Effector memory CD4-positive, alpha-beta T cell (primary cell): ENCODE results near the gene CAPN9.

Experiments
- DNase-seq, 3 donors: peaks; one replicate each; pipeline ENCODE4 v3.0.0-alpha.2; 2020
- H3K27ac ChIP-seq: 2 replicates; pipeline ENCODE4 v1.7.0; 2013; ENCODE audit warnings: mild to moderate bottlenecking, low read length, moderate library complexity; ENCODE audit not compliant: insufficient read depth, poor library complexity, severe bottlenecking
- H3K27me3 ChIP-seq: replicated peaks from 2 replicates; pipeline ENCODE4 v1.7.0; 2013; ENCODE audit warnings: mild to moderate bottlenecking, low read length; ENCODE audit not compliant: insufficient read depth, control insufficient read depth, poor library complexity, severe bottlenecking
- H3K36me3 ChIP-seq: 2 replicates; pipeline ENCODE4 v1.7.0; 2013; ENCODE audit warnings: mild to moderate bottlenecking, low read length, moderate library complexity; ENCODE audit not compliant: control insufficient read depth, insufficient read depth
- H3K4me1 ChIP-seq: 2 replicates; pipeline ENCODE4 v1.7.0; 2013; ENCODE audit warnings: low read length, mild to moderate bottlenecking; ENCODE audit not compliant: control insufficient read depth, insufficient read depth, poor library complexity, severe bottlenecking
- H3K4me3 ChIP-seq: 2 replicates; pipeline ENCODE4 v1.7.0; 2013; ENCODE audit warnings: low read length, low read depth, mild to moderate bottlenecking; ENCODE audit not compliant: insufficient read depth, poor library complexity, severe bottlenecking
- H3K9me3 ChIP-seq: 2 replicates; pipeline ENCODE4 v1.7.0; 2013; ENCODE audit warnings: mild to moderate bottlenecking, low read length, moderate library complexity; ENCODE audit not compliant: control insufficient read depth

The CAPN9 gene

GRCh38 chr1:230725256-230726012, 21.8 kb upstream of the CAPN9 start:
- Histone ChIP-seq H3K36me3 (no peaks in the 10 kb centered on the region), H3K27me3 (peaks cover 5% of the 10 kb centered on the region), H3K4me1 (no peaks in the 10 kb centered on the region), H3K4me3 (no peak overlapping the region), H3K9me3 (no peaks in the 10 kb centered on the region), H3K27ac (no peak overlapping the region)
- DNase-seq = no peak

- H3K27ac ChIP-seq = no peak overlapping the region
Observed at GRCh38 chr1:230728710-230729392, 18.3 kb upstream of the CAPN9 start.

GRCh38 chr1:230730977-230731376, 16.2 kb upstream of the CAPN9 start:
- peaks cover 4% of the 10 kb centered on the region for H3K27me3 ChIP-seq
- H3K4me1 ChIP-seq = no peaks in the 10 kb centered on the region
- no peak overlapping the region for H3K27ac ChIP-seq
- no peaks in the 10 kb centered on the region for H3K9me3 ChIP-seq
- no peak overlapping the region for H3K4me3 ChIP-seq
- H3K36me3 ChIP-seq = no peaks in the 10 kb centered on the region
- DNase-seq = no peak

More at GRCh38 chr1:230728710-230729392, 18.3 kb upstream of the CAPN9 start:
- Histone ChIP-seq H3K4me1 (no peaks in the 10 kb centered on the region), H3K27me3 (peaks cover 5% of the 10 kb centered on the region), H3K4me3 (no peak overlapping the region), H3K9me3 (no peaks in the 10 kb centered on the region), H3K36me3 (no peaks in the 10 kb centered on the region)
- no peak for DNase-seq

GRCh38 chr1:230735447-230735846, 11.7 kb upstream of the CAPN9 start:
- Histone ChIP-seq H3K36me3 (no peaks in the 10 kb centered on the region), H3K4me1 (no peaks in the 10 kb centered on the region), H3K4me3 (no peak overlapping the region), H3K9me3 (no peaks in the 10 kb centered on the region), H3K27ac (no peak overlapping the region), H3K27me3 (no peaks in the 10 kb centered on the region)
- no peak for DNase-seq

- no peak overlapping the region for H3K4me3 ChIP-seq
- H3K4me1 ChIP-seq = no peaks in the 10 kb centered on the region
- H3K27me3 ChIP-seq = no peaks in the 10 kb centered on the region
- H3K36me3 ChIP-seq = no peaks in the 10 kb centered on the region
- no peak for DNase-seq
- no peak overlapping the region for H3K27ac ChIP-seq
- no peaks in the 10 kb centered on the region for H3K9me3 ChIP-seq
Observed at GRCh38 chr1:230737622-230738262, 9.4 kb upstream of the CAPN9 start.

GRCh38 chr1:230739564-230740290, 7.5 kb upstream of the CAPN9 start:
- no peaks in the 10 kb centered on the region for H3K4me1 ChIP-seq
- no peak overlapping the region for H3K4me3 ChIP-seq
- no peaks in the 10 kb centered on the region for H3K27me3 ChIP-seq
- DNase-seq = no peak
- H3K36me3 ChIP-seq = no peaks in the 10 kb centered on the region
- no peak overlapping the region for H3K27ac ChIP-seq
- no peaks in the 10 kb centered on the region for H3K9me3 ChIP-seq

GRCh38 chr1:230743899-230744298, 3.3 kb upstream of the CAPN9 start:
- H3K4me1 ChIP-seq = no peaks in the 10 kb centered on the region

GRCh38 chr1:230744382-230744781, 2.8 kb upstream of the CAPN9 start:
- H3K27ac ChIP-seq = no peak overlapping the region
- no peak for DNase-seq
- H3K9me3 ChIP-seq = no peaks in the 10 kb centered on the region
- no peaks in the 10 kb centered on the region for H3K36me3 ChIP-seq
- H3K27me3 ChIP-seq = no peaks in the 10 kb centered on the region
- H3K4me1 ChIP-seq = no peaks in the 10 kb centered on the region
- no peak overlapping the region for H3K4me3 ChIP-seq

More at GRCh38 chr1:230743899-230744298, 3.3 kb upstream of the CAPN9 start:
- Histone ChIP-seq H3K36me3 (no peaks in the 10 kb centered on the region), H3K27me3 (no peaks in the 10 kb centered on the region), H3K27ac (no peak overlapping the region), H3K4me3 (no peak overlapping the region), H3K9me3 (no peaks in the 10 kb centered on the region)
- DNase-seq = no peak

- no peaks in the 10 kb centered on the region for H3K9me3 ChIP-seq
Observed at GRCh38 chr1:230745071-230745470, 2.1 kb upstream of the CAPN9 start.

More at GRCh38 chr1:230745071-230745470, 2.1 kb upstream of the CAPN9 start:
- Histone ChIP-seq H3K36me3 (no peaks in the 10 kb centered on the region), H3K4me1 (no peaks in the 10 kb centered on the region), H3K4me3 (no peak overlapping the region), H3K27me3 (no peaks in the 10 kb centered on the region), H3K27ac (no peak overlapping the region)
- no peak for DNase-seq
